Measurements from ENCODE around the gene EML4.
"Not testable (repeated sequence)": the region's sequence is repeated elsewhere in the genome, so short reads cannot be mapped to it uniquely, and the experiment has no call there.

The EML4 gene

GRCh38 chr2:42371611-42372473, 202.7 kb downstream of the EML4 start:
- Mint-ChIP-seq H3K27me3 (no peaks in the 10 kb centered on the region), H3K27ac (peak overlapping the region; percentile 18)
- no peak for ATAC-seq (ENCODE audit: low read depth)

DNA sequence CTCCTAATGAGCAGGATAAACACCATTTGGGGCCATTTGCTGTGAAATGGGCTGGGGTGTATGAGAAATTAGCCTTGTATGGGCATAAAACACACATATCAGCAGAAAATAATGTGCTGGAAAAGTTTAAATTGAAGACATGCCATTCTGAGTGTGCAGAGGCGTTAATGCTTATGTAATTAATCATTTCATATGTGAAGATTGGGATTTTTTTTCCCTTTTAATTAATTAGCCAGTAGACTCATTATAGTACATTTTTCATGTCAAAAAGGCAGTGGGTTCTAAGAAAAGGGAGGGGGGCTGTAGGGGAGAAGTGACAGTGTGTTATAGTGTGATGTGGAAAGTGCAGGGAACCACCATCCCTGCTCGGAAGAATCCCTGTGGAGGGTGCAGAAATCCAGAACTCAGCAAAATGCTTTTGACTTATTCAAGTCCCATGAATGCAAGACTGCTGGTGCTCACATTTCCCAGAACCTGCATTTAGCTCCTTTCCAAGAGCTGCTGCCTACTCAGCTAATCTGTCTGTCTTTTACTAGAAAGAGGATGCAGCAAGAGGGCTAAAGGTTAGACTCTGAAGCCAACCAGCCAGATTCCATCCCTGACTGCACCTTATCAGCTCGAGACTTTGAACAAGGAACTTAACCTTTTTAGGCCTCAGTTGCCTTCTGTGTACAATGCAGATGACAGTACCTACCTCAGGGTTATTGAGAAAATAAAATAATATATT, 203.5 kb downstream of the EML4 start:
- Mint-ChIP-seq H3K27me3 (no peaks in the 10 kb centered on the region), H3K4me3 (no peak overlapping the region), H3K27ac (no peak overlapping the region), H3K9me3 (no peaks in the 10 kb centered on the region), H3K4me1 (no peaks in the 10 kb centered on the region), H3K36me3 (no peaks in the 10 kb centered on the region)
- ATAC-seq (ENCODE audit: low read depth) = no peak
- no peak for DNase-seq (ENCODE audit: low spot score in 2 of 2)

More at GRCh38 chr2:42371611-42372473, 202.7 kb downstream of the EML4 start:
- no peak overlapping the region for H3K4me3 Mint-ChIP-seq
- H3K4me1 Mint-ChIP-seq = no peaks in the 10 kb centered on the region
- no peaks in the 10 kb centered on the region for H3K36me3 Mint-ChIP-seq
- H3K9me3 Mint-ChIP-seq = no peaks in the 10 kb centered on the region
- no peak for DNase-seq (ENCODE audit: low spot score in 2 of 2)

- H3K36me3 Mint-ChIP-seq = no peaks in the 10 kb centered on the region
- no peak for ATAC-seq (ENCODE audit: low read depth)
Observed at GRCh38 chr2:42376758-42377157, 207.6 kb downstream of the EML4 start.

DNA sequence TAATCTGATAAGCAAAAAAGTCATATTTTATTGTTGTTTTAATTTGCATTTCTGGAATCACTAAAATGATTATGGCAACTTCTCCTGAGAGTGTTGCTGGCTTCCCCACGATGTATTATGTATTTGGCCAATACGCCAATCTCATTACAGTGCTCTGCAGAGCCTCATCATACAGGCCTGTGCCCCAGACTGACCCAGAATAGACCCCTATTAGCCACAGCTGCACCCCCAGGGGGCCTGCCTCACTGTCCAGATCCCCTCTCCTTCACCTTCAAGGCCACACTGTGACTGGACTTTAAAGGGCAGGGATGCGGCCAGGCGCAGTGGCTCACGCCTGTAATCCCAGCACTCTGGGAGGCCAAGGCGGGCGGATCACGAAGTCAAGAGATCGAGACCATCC, 209.3 kb downstream of the EML4 start:
- no peaks in the 10 kb centered on the region for H3K36me3 Mint-ChIP-seq
- no peaks in the 10 kb centered on the region for H3K4me1 Mint-ChIP-seq
- ATAC-seq (ENCODE audit: low read depth) (no peak), DNase-seq (ENCODE audit: low spot score in 2 of 2) (no peak)
- H3K9me3 Mint-ChIP-seq = no peaks in the 10 kb centered on the region
- no peak overlapping the region for H3K4me3 Mint-ChIP-seq
- H3K27me3 Mint-ChIP-seq = peaks cover 3% of the 10 kb centered on the region
- H3K27ac Mint-ChIP-seq = no peak overlapping the region

More at GRCh38 chr2:42376758-42377157, 207.6 kb downstream of the EML4 start:
- Mint-ChIP-seq H3K27ac (no peak overlapping the region), H3K27me3 (peaks cover 3% of the 10 kb centered on the region), H3K9me3 (no peaks in the 10 kb centered on the region), H3K4me1 (no peaks in the 10 kb centered on the region), H3K4me3 (no peak overlapping the region)
- DNase-seq (ENCODE audit: low spot score in 2 of 2) = no peak

- H3K9me3 Mint-ChIP-seq; ATAC-seq (ENCODE audit: low read depth); H3K27ac Mint-ChIP-seq; H3K4me1 Mint-ChIP-seq; H3K4me3 Mint-ChIP-seq; DNase-seq (ENCODE audit: low spot score in 2 of 2); H3K36me3 Mint-ChIP-seq; H3K27me3 Mint-ChIP-seq: not testable (repeated sequence)
Observed at GRCh38 chr2:42380026-42380425, 210.9 kb downstream of the EML4 start.

DNA sequence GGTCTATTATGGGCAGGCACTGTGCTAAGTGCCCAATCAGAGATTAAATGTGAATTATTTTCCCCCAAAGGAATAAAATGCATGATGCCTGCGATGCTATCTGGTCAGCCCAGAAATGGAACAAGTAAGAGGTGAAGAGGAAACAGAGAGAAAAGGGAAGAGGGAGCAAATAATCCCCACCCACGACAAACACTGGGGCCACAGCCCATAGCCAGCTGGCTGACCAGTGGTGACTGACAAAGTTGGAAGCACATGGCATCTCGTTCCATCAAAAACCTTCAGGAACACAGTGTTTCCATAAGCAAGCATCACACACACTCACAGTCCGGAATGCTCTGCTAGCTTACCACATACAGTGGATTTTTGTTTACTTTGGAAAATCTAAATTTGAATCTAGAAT, 213.0 kb downstream of the EML4 start:
- Mint-ChIP-seq H3K9me3 (no peaks in the 10 kb centered on the region), H3K4me3 (no peak overlapping the region), H3K27me3 (peaks cover 3% of the 10 kb centered on the region), H3K36me3 (no peaks in the 10 kb centered on the region), H3K4me1 (no peaks in the 10 kb centered on the region), H3K27ac (no peak overlapping the region)
- DNase-seq (ENCODE audit: low spot score in 2 of 2) (no peak), ATAC-seq (ENCODE audit: low read depth) (no peak)
